HG03354 (cell line): ENCODE measurements around the gene TPSD1.
"Not testable (repeated sequence)": the region's sequence is repeated elsewhere in the genome, so short reads cannot be mapped to it uniquely, and the experiment has no call there.

ENCODE experiments used
- ATAC-seq: cut with Tn5 transposase; IDR thresholded peaks from one replicate; pipeline ENCODE4 v1.9.1; 2021; ENCODE audit warnings: mild to moderate bottlenecking; ENCODE audit not compliant: unreplicated experiment, poor library complexity, severe bottlenecking

TPSD1 gene

GRCh38 chr16:1220098-1220728 is 35.7 kb upstream of the TPSD1 start:
- no peak for ATAC-seq

- no peak for ATAC-seq
Observed at GRCh38 chr16:1220841-1221627, 34.8 kb upstream of the TPSD1 start.

- ATAC-seq: no peak
Observed at GRCh38 chr16:1221628-1222552, 34.0 kb upstream of the TPSD1 start.

- no peak for ATAC-seq
Observed at GRCh38 chr16:1222553-1223354, 33.1 kb upstream of the TPSD1 start.

- ATAC-seq: no peak
Observed at GRCh38 chr16:1223355-1224214, 32.3 kb upstream of the TPSD1 start.

- no peak for ATAC-seq
Observed at GRCh38 chr16:1224558-1224957, 31.3 kb upstream of the TPSD1 start.

GRCh38 chr16:1225051-1225451 is 30.8 kb upstream of the TPSD1 start, which contains the start of gene TPSG1:
Gene TPSG1, minus strand, starts transcription at chr16:1225268. Its CDS starts 16 bp downstream, at chr16:1225252.
- ATAC-seq: no peak

- not testable (repeated sequence) for ATAC-seq
Observed at GRCh38 chr16:1225728-1226311, 30.0 kb upstream of the TPSD1 start.

GRCh38 chr16:1226692-1227091 is 29.2 kb upstream of the TPSD1 start:
- not testable (repeated sequence) for ATAC-seq

- not testable (repeated sequence) for ATAC-seq
Observed at GRCh38 chr16:1228227-1228626, 27.6 kb upstream of the TPSD1 start.

GRCh38 chr16:1229476-1229875 is 26.4 kb upstream of the TPSD1 start:
- ATAC-seq: not testable (repeated sequence)

GRCh38 chr16:1230084-1230470 is 25.8 kb upstream of the TPSD1 start, which contains the start of gene TPSB2:
Gene TPSB2, minus strand, starts transcription at chr16:1230184. Its CDS starts 233 bp downstream, at chr16:1229951.
- not testable (repeated sequence) for ATAC-seq

GRCh38 chr16:1230471-1231212 is 25.2 kb upstream of the TPSD1 start:
- not testable (repeated sequence) for ATAC-seq

GRCh38 chr16:1231301-1231700 is 24.6 kb upstream of the TPSD1 start:
- not testable (repeated sequence) for ATAC-seq

GRCh38 chr16:1232049-1232748 is 23.7 kb upstream of the TPSD1 start:
- ATAC-seq: not testable (repeated sequence)

- ATAC-seq: not testable (repeated sequence)
Observed at GRCh38 chr16:1236659-1237058, 19.2 kb upstream of the TPSD1 start.

GRCh38 chr16:1237990-1238389 is 17.9 kb upstream of the TPSD1 start:
- no peak for ATAC-seq
